GM12801 (cell line): Measurements from ENCODE around the gene LPCAT3.

Experiments
- CTCF ChIP-seq: IDR thresholded peaks from one replicate; pipeline ENCODE4 v1.5.1; 2011; ENCODE audit warnings: control low read depth; ENCODE audit not compliant: insufficient read length; ENCODE audit errors: extremely low read depth

The LPCAT3 gene

GRCh38 chr12:6981152-6982052, 36.9 kb downstream of the LPCAT3 start:
- TF ChIP-seq CTCF: no peak

GRCh38 chr12:6980740-6981139, 37.5 kb downstream of the LPCAT3 start:
- TF ChIP-seq CTCF: no peak

GRCh38 chr12:6980075-6980474, 38.2 kb downstream of the LPCAT3 start:
- no peak for TF ChIP-seq CTCF

- TF ChIP-seq CTCF: no peak
These were observed 38.8 kb downstream of the LPCAT3 start for GRCh38 chr12:6979453-6979852.

GRCh38 chr12:6979021-6979420, 39.3 kb downstream of the LPCAT3 start:
- TF ChIP-seq CTCF: no peak

- TF ChIP-seq CTCF: no peak
These were observed 39.7 kb downstream of the LPCAT3 start for GRCh38 chr12:6978611-6979011.

GRCh38 chr12:6978188-6978587, 40.1 kb downstream of the LPCAT3 start:
- no peak for TF ChIP-seq CTCF

GRCh38 chr12:6977653-6978052, 40.6 kb downstream of the LPCAT3 start:
- no peak for TF ChIP-seq CTCF
